Osteoblast (primary cell): ENCODE data around the gene CAPN12. TPM values are rescaled to one million over a fixed set of nuclear protein-coding genes. Genes with fewer than 3 reads are reported as not detected.
"Not testable (repeated sequence)": the region's sequence is repeated elsewhere in the genome, so short reads cannot be mapped to it uniquely, and the experiment has no call there.

Experiments
- DNase-seq: peaks from one replicate; pipeline ENCODE4 v3.0.0; 2011; ENCODE audit warnings: low spot score, mixed read lengths; ENCODE audit not compliant: insufficient read length; ENCODE audit errors: missing footprints
- H2AFZ ChIP-seq: 2 replicates; pipeline ENCODE4 v1.6.0; 2011; ENCODE audit warnings: mild to moderate bottlenecking, low read length
- H3K27ac ChIP-seq: 2 replicates; pipeline ENCODE4 v1.5.1; 2011; ENCODE audit warnings: mild to moderate bottlenecking, low read depth, low read length, moderate library complexity
- H3K27me3 ChIP-seq: 2 replicates; pipeline ENCODE4 v1.6.0; 2012; ENCODE audit warnings: mild to moderate bottlenecking, control low read depth, inconsistent platforms, low read length, moderate library complexity; ENCODE audit not compliant: insufficient read depth
- H3K36me3 ChIP-seq: 2 replicates; pipeline ENCODE4 v1.5.1; 2011; ENCODE audit warnings: mild to moderate bottlenecking, low read length, control low read depth, moderate library complexity; ENCODE audit not compliant: insufficient read depth
- H3K4me1 ChIP-seq: 2 replicates; pipeline ENCODE4 v1.5.1; 2011; ENCODE audit warnings: mild to moderate bottlenecking, low read length, control low read depth, moderate library complexity; ENCODE audit not compliant: insufficient read depth
- H3K4me2 ChIP-seq: 2 replicates; pipeline ENCODE4 v1.6.0; 2011; ENCODE audit warnings: mild to moderate bottlenecking, low read length; ENCODE audit not compliant: insufficient read depth
- H3K4me3 ChIP-seq: fragments of 200-600 bp; sonication (generic); 3 replicates; pipeline ENCODE4 v1.5.1; 2012; ENCODE audit warnings: mild to moderate bottlenecking, low read length, inconsistent platforms; ENCODE audit not compliant: insufficient read depth
- H3K79me2 ChIP-seq: 2 replicates; pipeline ENCODE4 v1.6.0; 2012; ENCODE audit warnings: mild to moderate bottlenecking, low read length, control low read depth, inconsistent platforms; ENCODE audit not compliant: insufficient read depth
- H3K9me3 ChIP-seq: 2 replicates; pipeline ENCODE4 v1.5.1; 2011; ENCODE audit warnings: low read depth, low read length, control low read depth
- H4K20me1 ChIP-seq: 2 replicates; pipeline ENCODE4 v1.6.0; 2012; ENCODE audit warnings: mild to moderate bottlenecking, low read length, control low read depth; ENCODE audit not compliant: insufficient read depth
- CTCF ChIP-seq: IDR thresholded peaks from 2 replicates; pipeline ENCODE4 v1.5.1; 2011; ENCODE audit warnings: mild to moderate bottlenecking, low read depth, low read length, moderate library complexity; ENCODE audit errors: extremely low read depth
- total RNA-seq: library from RNA; depleted of rRNA; stranded (reverse); fragments of >200 nt; gene quantifications from 2 replicates; pipeline ENCODE4 v1.2.3, GENCODE V29; 2012

Gene CAPN12
- total RNA-seq, 1 donor: not detected

- Histone ChIP-seq H3K4me2 (no peak overlapping the region), H3K4me3 (no peak overlapping the region), H3K36me3 (no peaks in the 10 kb centered on the region), H3K27ac (no peak overlapping the region), H4K20me1 (no peaks in the 10 kb centered on the region), H3K4me1 (no peaks in the 10 kb centered on the region), H3K79me2 (no peaks in the 10 kb centered on the region), H3K27me3 (no peaks in the 10 kb centered on the region), H2AFZ (no peak overlapping the region), H3K9me3 (no peaks in the 10 kb centered on the region)
- TF ChIP-seq CTCF: no peak
- DNase-seq: no peak
Observed at GRCh38 chr19:38759590-38760003, 15.3 kb upstream of the CAPN12 start.

GRCh38 chr19:38754196-38754595 lies 9.9 kb upstream of the CAPN12 start:
- not testable (repeated sequence) for H3K36me3 ChIP-seq, H4K20me1 ChIP-seq, H3K27me3 ChIP-seq, H3K4me3 ChIP-seq, H3K4me2 ChIP-seq, DNase-seq, H2AFZ ChIP-seq, H3K79me2 ChIP-seq, H3K4me1 ChIP-seq, H3K27ac ChIP-seq, H3K9me3 ChIP-seq

GRCh38 chr19:38753783-38754182 lies 9.5 kb upstream of the CAPN12 start:
- H3K4me1 ChIP-seq, H3K27ac ChIP-seq, H3K4me2 ChIP-seq, DNase-seq, H3K79me2 ChIP-seq, H4K20me1 ChIP-seq, H3K27me3 ChIP-seq, H2AFZ ChIP-seq, H3K36me3 ChIP-seq, H3K9me3 ChIP-seq, H3K4me3 ChIP-seq: not testable (repeated sequence)

- no peak for TF ChIP-seq CTCF
- Histone ChIP-seq H4K20me1 (no peaks in the 10 kb centered on the region), H3K79me2 (no peaks in the 10 kb centered on the region), H3K4me3 (no peak overlapping the region), H3K27ac (no peak overlapping the region), H3K4me2 (no peak overlapping the region), H2AFZ (no peak overlapping the region), H3K4me1 (no peaks in the 10 kb centered on the region), H3K9me3 (no peaks in the 10 kb centered on the region), H3K27me3 (no peaks in the 10 kb centered on the region), H3K36me3 (no peaks in the 10 kb centered on the region)
- DNase-seq: peak; percentile 69
Observed at GRCh38 chr19:38745316-38745715, 1.0 kb upstream of the CAPN12 start.

GRCh38 chr19:38744874-38745273 lies 600 bp upstream of the CAPN12 start:
- Histone ChIP-seq H3K36me3 (no peaks in the 10 kb centered on the region), H3K4me2 (no peak overlapping the region), H3K27ac (no peak overlapping the region), H2AFZ (no peak overlapping the region), H3K9me3 (no peaks in the 10 kb centered on the region), H3K4me3 (no peak overlapping the region), H3K27me3 (no peaks in the 10 kb centered on the region), H3K4me1 (no peaks in the 10 kb centered on the region), H3K79me2 (no peaks in the 10 kb centered on the region), H4K20me1 (no peaks in the 10 kb centered on the region)
- no peak for TF ChIP-seq CTCF
- DNase-seq: no peak
